Thyroid gland (tissue), 4 donors: ENCODE results near the gene PHYKPL. TPM values are rescaled to one million over a fixed set of nuclear protein-coding genes. Genes with fewer than 3 reads are reported as not detected.
"Not testable (repeated sequence)": the region's sequence is repeated elsewhere in the genome, so short reads cannot be mapped to it uniquely, and the experiment has no call there.

Experiments
- DNase-seq, 2 donors: peaks; one replicate each; pipeline ENCODE4 v3.0.0-alpha.2; 2019
- H3K27ac ChIP-seq, 3 donors: fragments of 200-600 bp; sonication (generic); 1 replicate in 2 of 3; 2 replicates in 1 of 3; pipeline ENCODE4 v1.5.1; 2016 to 2019; ENCODE audit warnings: mild to moderate bottlenecking in 1 of 3, moderate library complexity in 1 of 3
- H3K27me3 ChIP-seq: fragments of 200-600 bp; sonication (generic); one replicate; pipeline ENCODE4 v1.5.1; 2019
- H3K36me3 ChIP-seq, 2 donors: fragments of 200-600 bp; sonication (generic); one replicate each; pipeline ENCODE4 v1.5.1; 2016 to 2019
- H3K4me1 ChIP-seq, 2 donors: fragments of 200-600 bp; sonication (generic); one replicate each; pipeline ENCODE4 v1.5.1; 2017 to 2019
- H3K4me3 ChIP-seq, 3 donors: fragments of 200-600 bp; sonication (generic); replicated peaks in 1 of 3; 1 replicate in 2 of 3; 2 replicates in 1 of 3; pipeline ENCODE4 v1.5.1; 2016; ENCODE audit warnings: mild to moderate bottlenecking in 1 of 3
- H3K9me3 ChIP-seq: fragments of 200-600 bp; sonication (generic); one replicate; pipeline ENCODE4 v1.5.1; 2017
- CTCF ChIP-seq, 6 experiments: fragments of 200-600 bp in 3 of 6; fragments of 450-650 bp in 3 of 6; sonication (generic) in 3 of 6; IDR thresholded peaks; one replicate each; pipeline ENCODE4 v1.5.1; 2016 to 2019; ENCODE audit warnings: antibody characterized with exemption in 6 of 6, mild to moderate bottlenecking in 2 of 6, inconsistent platforms in 1 of 6, moderate library complexity in 1 of 6
- POLR2A ChIP-seq, 2 donors: fragments of 450-650 bp; IDR thresholded peaks; one replicate each; pipeline ENCODE4 v1.6.1; 2017; ENCODE audit warnings: antibody characterized with exemption in 2 of 2, mild to moderate bottlenecking in 2 of 2, moderate library complexity in 1 of 2
- WGBS, 2 donors: methylation state at CpG; one replicate each; pipeline ENCODE4 v1.1.5; 2017; 5-methylcytosine and 5-hydroxymethylcytosine counted together
- intact Hi-C: fragments of 100-400 bp; cut with DNase I; formaldehyde crosslinking; loops from one replicate; pipeline ENCODE4 v1.15.1; 2023
- total RNA-seq, 4 donors: library from RNA; depleted of rRNA; stranded (reverse); fragments of >200 nt; gene quantifications; one replicate each; pipeline ENCODE4 v1.2.3, GENCODE V29; 2016

The PHYKPL gene
- total RNA-seq, 4 donors from 2014 or later = 61.7 to 90.9 (median 76.0) TPM

- 75 to 80% methylated on average over 18 to 21 of the region's 21 CpGs for WGBS, 2 donors
- Histone ChIP-seq H3K27me3 (no peaks in the 10 kb centered on the region), H3K36me3 (no peaks in the 10 kb centered on the region), H3K4me1 (no peaks in the 10 kb centered on the region), H3K9me3 (no peaks in the 10 kb centered on the region), H3K27ac (no peak overlapping the region), H3K4me3 (no peak overlapping the region)
- TF ChIP-seq POLR2A (IDR thresholded peaks at IDR 0.05) = no peak
- no peak for TF ChIP-seq CTCF (IDR thresholded peaks at IDR 0.05)
- no peak for DNase-seq
- intact Hi-C loops = no loop called here
Measured at GRCh38 chr5:178259623-178260536, 27.3 kb upstream of the PHYKPL start.

DNA sequence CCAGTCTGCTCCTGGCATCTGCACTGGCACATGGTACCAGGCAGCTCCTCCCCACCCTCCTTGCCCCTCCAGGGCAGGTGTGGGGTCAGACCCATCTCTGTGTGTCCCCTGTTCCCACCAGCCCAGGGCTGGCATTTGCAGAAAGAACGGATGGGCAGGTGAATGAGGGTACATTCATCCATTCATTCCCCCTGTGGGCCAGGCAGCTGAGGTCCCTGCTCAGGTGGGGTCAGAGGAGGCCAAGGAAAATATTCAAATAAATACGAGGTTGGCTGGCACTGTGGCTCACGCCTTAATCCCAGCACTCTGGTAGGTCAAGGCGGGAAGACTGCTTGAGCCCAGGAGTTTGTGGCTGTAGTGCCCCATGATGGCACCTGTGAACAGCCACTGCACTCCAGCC is 25.0 kb upstream of the PHYKPL start:
- DNase-seq = no peak
- intact Hi-C loops = no loop called here
- no peaks in the 10 kb centered on the region for H3K4me1 ChIP-seq
- H3K36me3 ChIP-seq = no peaks in the 10 kb centered on the region
- H3K27me3 ChIP-seq = no peaks in the 10 kb centered on the region
- H3K9me3 ChIP-seq = no peaks in the 10 kb centered on the region
- WGBS, 2 donors = 82 to 93% methylated on average over 4 of the region's 4 CpGs
- no peak overlapping the region for H3K4me3 ChIP-seq
- TF ChIP-seq POLR2A (IDR thresholded peaks at IDR 0.05) (no peak), CTCF (IDR thresholded peaks at IDR 0.05) (no peak)
- H3K27ac ChIP-seq = no peak overlapping the region

GRCh38 chr5:178256746-178257145 is 24.1 kb upstream of the PHYKPL start:
- WGBS, 2 donors = 79 to 83% methylated on average over 12 to 16 of the region's 19 CpGs
- Histone ChIP-seq H3K27me3 (no peaks in the 10 kb centered on the region), H3K4me3 (no peak overlapping the region), H3K9me3 (no peaks in the 10 kb centered on the region), H3K27ac (no peak overlapping the region), H3K4me1 (no peaks in the 10 kb centered on the region), H3K36me3 (no peaks in the 10 kb centered on the region)
- DNase-seq = no peak
- no peak for TF ChIP-seq POLR2A (IDR thresholded peaks at IDR 0.05)
- no peak for TF ChIP-seq CTCF (IDR thresholded peaks at IDR 0.05)
- intact Hi-C loops = no loop called here

- H3K27me3 ChIP-seq, H3K9me3 ChIP-seq, H3K36me3 ChIP-seq, DNase-seq, H3K27ac ChIP-seq, H3K4me3 ChIP-seq, intact Hi-C loops: not testable (repeated sequence)
- WGBS, 2 donors = 91 to 93% methylated on average over 18 of the region's 18 CpGs
- H3K4me1 ChIP-seq = peaks cover 6 to 17% of the 10 kb centered on the region in 2 donors
Measured at GRCh38 chr5:178253632-178254031, 21.0 kb upstream of the PHYKPL start.

- H3K36me3 ChIP-seq = no peaks in the 10 kb centered on the region
Measured at GRCh38 chr5:178252258-178252657, 19.7 kb upstream of the PHYKPL start.

More at GRCh38 chr5:178252258-178252657, 19.7 kb upstream of the PHYKPL start:
- TF ChIP-seq CTCF (IDR thresholded peaks at IDR 0.05) (no peak), POLR2A (IDR thresholded peaks at IDR 0.05) (no peak)
- H3K27ac ChIP-seq = peak overlapping the region in 1 of 3 donors; percentile 5
- intact Hi-C loops = no loop called here
- WGBS, 2 donors = 80 to 84% methylated on average over 8 of the region's 8 CpGs
- H3K27me3 ChIP-seq = no peaks in the 10 kb centered on the region
- peaks cover 6 to 17% of the 10 kb centered on the region in 2 donors for H3K4me1 ChIP-seq
- H3K4me3 ChIP-seq = no peak overlapping the region
- H3K9me3 ChIP-seq = no peaks in the 10 kb centered on the region
- DNase-seq = no peak
